Measurements from ENCODE around the gene TMEM61.
"Not testable (repeated sequence)": the region's sequence is repeated elsewhere in the genome, so short reads cannot be mapped to it uniquely, and the experiment has no call there.

TMEM61 gene

DNA sequence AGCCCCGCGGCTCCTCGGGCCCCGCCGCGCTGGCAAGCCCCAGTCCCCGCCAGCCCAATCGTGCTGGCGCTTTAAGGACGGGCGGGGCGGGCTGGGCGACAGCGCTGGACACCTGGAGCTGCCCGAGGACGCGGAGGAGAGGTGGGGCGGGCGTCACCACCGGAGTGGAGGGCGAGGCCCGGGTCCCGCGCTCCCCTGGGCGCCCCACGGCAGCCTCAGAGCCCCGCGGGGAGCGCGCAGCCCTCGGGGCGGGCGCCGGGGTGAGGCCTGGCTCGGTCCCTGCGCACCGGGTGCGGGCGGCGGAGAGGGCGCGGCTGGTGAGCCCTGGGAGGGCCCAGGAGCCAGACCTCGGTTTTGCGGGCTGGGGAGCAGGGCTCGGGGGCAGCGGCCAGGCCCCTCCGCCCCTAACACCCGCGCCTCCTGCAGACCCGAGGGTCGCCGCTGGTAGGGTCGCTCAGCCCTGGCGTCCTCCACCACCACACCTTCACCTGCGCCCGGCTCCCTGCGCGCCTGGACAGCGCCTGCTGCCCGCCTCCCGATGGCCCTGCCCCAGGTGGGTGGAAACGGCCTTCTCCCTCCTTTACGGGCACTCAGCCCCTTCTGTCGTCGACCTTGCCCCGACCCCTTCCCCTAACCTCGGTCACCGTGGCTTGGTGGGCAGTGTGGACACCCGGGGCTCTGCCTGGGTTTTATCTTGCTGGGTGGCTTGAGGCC is at the start of gene TMEM61:
TSS of gene TMEM61 (plus strand) at position 101 of the 714 bp plus-strand sequence. CDS start at position 539, 438 bp downstream.
- H3K27me3 ChIP-seq (ENCODE audit: control insufficient read depth, insufficient read depth, low read length), result peaks cover 51% of the 10 kb centered on the region
- peak within 1 kb of the TSS; percentile 29 for H3K9ac ChIP-seq (ENCODE audit: low read length)
- no peaks in the 10 kb centered on the region for H3K9me3 ChIP-seq (ENCODE audit: control insufficient read depth, insufficient read depth, low read depth, low read length)
- H3K27ac ChIP-seq (ENCODE audit: low read depth, low read length), result no peak within 1 kb of the TSS
- H3K4me3 ChIP-seq (ENCODE audit: low read depth, low read length), result peak within 1 kb of the TSS; percentile 56
- H3K4me1 ChIP-seq (ENCODE audit: control insufficient read depth, insufficient read depth, low read length), result peaks cover 28% of the 10 kb centered on the region
- no peaks in the 10 kb centered on the region for H3K36me3 ChIP-seq (ENCODE audit: control insufficient read depth, insufficient read depth, low read length)

DNA sequence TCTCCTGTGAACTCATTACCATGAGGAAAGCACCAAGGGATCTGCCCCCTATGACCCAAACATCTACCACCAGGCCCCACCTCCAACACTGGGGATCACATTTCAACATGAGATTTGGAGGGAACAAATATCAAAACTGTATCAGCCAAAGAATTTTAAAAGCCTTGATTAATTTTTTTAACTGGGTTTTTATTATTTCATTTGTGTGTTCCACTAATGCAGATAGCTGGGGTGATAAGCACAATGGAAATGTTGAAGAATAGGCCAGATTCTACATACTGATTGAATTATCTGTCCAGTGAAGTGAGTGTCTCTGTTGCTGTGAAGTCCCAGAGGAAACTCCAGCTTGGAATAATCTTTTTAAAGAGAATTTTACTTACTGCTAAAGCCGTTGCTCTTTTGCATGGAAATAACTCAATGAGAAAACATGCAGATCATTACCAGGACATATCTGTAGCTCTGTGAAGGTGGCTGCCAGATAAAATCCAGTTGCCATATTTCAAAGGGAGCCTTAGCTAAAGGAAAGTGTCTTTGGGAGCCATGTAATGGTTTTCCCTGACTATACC is 49.1 kb upstream of the TMEM61 start:
- Histone ChIP-seq H3K9me3 (ENCODE audit: control insufficient read depth, insufficient read depth, low read depth, low read length) (peaks cover 31% of the 10 kb centered on the region), H3K27ac (ENCODE audit: low read depth, low read length) (no peak overlapping the region), H3K36me3 (ENCODE audit: control insufficient read depth, insufficient read depth, low read length) (no peaks in the 10 kb centered on the region), H3K4me3 (ENCODE audit: low read depth, low read length) (no peak overlapping the region), H3K4me1 (ENCODE audit: control insufficient read depth, insufficient read depth, low read length) (no peaks in the 10 kb centered on the region), H3K9ac (ENCODE audit: low read length) (no peak overlapping the region), H3K27me3 (ENCODE audit: control insufficient read depth, insufficient read depth, low read length) (no peaks in the 10 kb centered on the region)

DNA sequence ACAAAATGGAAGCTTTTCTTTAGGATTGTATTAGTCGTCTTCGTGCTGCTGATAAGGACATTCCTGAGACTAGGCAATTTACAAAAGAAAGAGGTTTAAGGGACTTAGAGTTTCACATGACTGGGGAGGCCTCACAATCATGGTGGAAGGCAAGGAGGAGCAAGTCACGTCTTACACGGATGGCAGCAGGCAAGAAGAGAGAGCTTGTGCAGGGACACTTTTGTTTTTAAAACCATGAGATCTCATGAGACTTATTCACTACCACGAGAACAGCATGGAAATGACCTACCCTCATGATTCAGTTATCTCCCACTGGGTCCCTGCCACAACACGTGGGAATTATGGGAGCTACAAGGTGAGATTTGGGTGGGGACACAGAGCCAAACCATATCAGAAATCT is 46.3 kb upstream of the TMEM61 start:
- H3K4me1 ChIP-seq (ENCODE audit: control insufficient read depth, insufficient read depth, low read length), result peaks cover 11% of the 10 kb centered on the region; the same call in 1 of the 2 replicates
- not testable (repeated sequence) for H3K4me3 ChIP-seq (ENCODE audit: low read depth, low read length)

DNA sequence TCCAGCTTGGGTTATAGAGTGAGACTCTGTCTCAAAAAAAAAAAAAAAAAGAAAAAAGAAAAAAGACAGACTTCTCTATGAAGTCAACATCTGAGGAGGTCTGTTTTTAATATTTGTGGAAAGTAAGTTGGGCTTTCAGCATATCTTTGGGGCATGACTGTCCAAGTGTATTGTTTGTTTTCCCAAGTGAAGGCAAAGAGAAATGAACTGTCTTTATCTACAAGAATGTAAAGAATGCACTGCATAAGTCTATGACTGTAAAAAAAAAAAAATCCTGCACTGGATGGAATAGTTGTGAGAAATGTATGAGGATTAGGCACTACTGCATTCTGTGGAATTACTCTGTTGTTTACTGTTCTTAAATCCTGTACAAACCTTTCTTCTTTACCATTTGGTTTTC is 45.6 kb upstream of the TMEM61 start:
- Histone ChIP-seq H3K9me3 (ENCODE audit: control insufficient read depth, insufficient read depth, low read depth, low read length) (peaks cover 31% of the 10 kb centered on the region), H3K9ac (ENCODE audit: low read length) (no peak overlapping the region), H3K4me3 (ENCODE audit: low read depth, low read length) (no peak overlapping the region), H3K4me1 (ENCODE audit: control insufficient read depth, insufficient read depth, low read length) (peaks cover 11% of the 10 kb centered on the region; the same call in 1 of the 2 replicates), H3K36me3 (ENCODE audit: control insufficient read depth, insufficient read depth, low read length) (no peaks in the 10 kb centered on the region), H3K27ac (ENCODE audit: low read depth, low read length) (no peak overlapping the region), H3K27me3 (ENCODE audit: control insufficient read depth, insufficient read depth, low read length) (no peaks in the 10 kb centered on the region)

More for the DNA sequence above, 46.3 kb upstream of the TMEM61 start:
- peaks cover 31% of the 10 kb centered on the region for H3K9me3 ChIP-seq (ENCODE audit: control insufficient read depth, insufficient read depth, low read depth, low read length)
- not testable (repeated sequence) for H3K27me3 ChIP-seq (ENCODE audit: control insufficient read depth, insufficient read depth, low read length); H3K36me3 ChIP-seq (ENCODE audit: control insufficient read depth, insufficient read depth, low read length); H3K27ac ChIP-seq (ENCODE audit: low read depth, low read length); H3K9ac ChIP-seq (ENCODE audit: low read length)

DNA sequence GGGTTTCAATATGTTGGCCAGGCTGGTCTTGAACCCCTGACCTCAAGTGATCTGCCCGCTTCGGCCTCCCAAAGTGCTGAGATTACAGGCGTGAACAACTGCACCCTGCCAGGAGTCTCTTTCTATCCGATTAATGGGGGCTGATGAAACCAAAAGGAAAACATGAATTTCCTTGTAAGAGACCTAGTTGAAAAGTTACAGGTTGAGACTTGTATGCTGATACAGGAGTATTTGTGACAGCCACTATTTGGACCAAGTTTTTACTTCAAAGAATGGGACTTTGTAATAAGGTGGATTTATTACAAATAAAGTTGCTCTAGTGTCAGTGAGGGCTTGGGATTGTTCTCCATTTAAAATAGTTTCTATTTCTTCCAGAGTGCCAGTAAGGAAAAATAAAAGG is 43.6 kb upstream of the TMEM61 start:
- no peaks in the 10 kb centered on the region for H3K36me3 ChIP-seq (ENCODE audit: control insufficient read depth, insufficient read depth, low read length)
- no peak overlapping the region for H3K27ac ChIP-seq (ENCODE audit: low read depth, low read length)
- peaks cover 11% of the 10 kb centered on the region; the same call in 1 of the 2 replicates for H3K4me1 ChIP-seq (ENCODE audit: control insufficient read depth, insufficient read depth, low read length)
- no peaks in the 10 kb centered on the region for H3K27me3 ChIP-seq (ENCODE audit: control insufficient read depth, insufficient read depth, low read length)
- peaks cover 23% of the 10 kb centered on the region for H3K9me3 ChIP-seq (ENCODE audit: control insufficient read depth, insufficient read depth, low read depth, low read length)
- H3K9ac ChIP-seq (ENCODE audit: low read length), result no peak overlapping the region
- H3K4me3 ChIP-seq (ENCODE audit: low read depth, low read length), result no peak overlapping the region

DNA sequence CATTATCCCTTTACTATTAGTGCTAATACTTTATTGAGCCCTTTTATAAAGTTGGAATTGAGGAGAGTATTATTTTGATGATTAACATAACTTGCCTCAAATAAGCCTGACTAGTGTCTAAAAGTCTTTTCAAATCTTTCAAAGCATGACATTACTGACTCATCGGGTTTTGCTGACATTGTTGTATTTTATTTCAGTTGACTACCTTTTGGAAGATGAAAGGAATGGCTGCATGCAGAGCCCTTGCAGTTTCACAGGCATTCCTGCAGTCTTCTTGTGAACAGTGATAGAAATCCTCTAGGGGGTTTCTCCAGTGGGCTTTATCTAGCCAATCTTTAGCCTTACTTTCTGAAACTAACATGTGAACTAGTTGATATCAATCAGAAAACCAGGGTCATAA is 43.0 kb upstream of the TMEM61 start:
- H3K9me3 ChIP-seq (ENCODE audit: control insufficient read depth, insufficient read depth, low read depth, low read length), result peaks cover 22% of the 10 kb centered on the region
- H3K27me3 ChIP-seq (ENCODE audit: control insufficient read depth, insufficient read depth, low read length), result no peaks in the 10 kb centered on the region
- H3K4me3 ChIP-seq (ENCODE audit: low read depth, low read length), result no peak overlapping the region
- H3K9ac ChIP-seq (ENCODE audit: low read length), result no peak overlapping the region
- H3K27ac ChIP-seq (ENCODE audit: low read depth, low read length), result no peak overlapping the region
- no peaks in the 10 kb centered on the region for H3K36me3 ChIP-seq (ENCODE audit: control insufficient read depth, insufficient read depth, low read length)
- peaks cover 11% of the 10 kb centered on the region; the same call in 1 of the 2 replicates for H3K4me1 ChIP-seq (ENCODE audit: control insufficient read depth, insufficient read depth, low read length)

DNA sequence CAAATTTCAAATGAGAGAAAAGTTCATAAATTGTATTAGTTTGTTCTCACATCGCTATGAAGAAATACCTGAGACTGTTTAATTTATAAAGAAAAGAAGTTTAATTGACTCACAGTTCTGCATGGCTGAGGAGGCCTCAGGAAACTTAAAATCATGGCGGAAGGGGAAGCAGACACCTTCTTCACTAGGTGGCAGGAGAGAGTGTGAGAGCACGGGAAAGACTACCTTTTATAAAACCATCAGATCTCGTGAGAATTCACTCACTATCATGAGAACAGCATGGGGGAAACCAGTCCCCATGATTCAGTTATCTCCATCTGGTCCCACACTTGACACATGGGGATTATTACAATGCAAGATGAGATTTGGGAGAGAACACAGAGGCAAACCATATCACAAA is 41.5 kb upstream of the TMEM61 start:
- not testable (repeated sequence) for H3K27me3 ChIP-seq (ENCODE audit: control insufficient read depth, insufficient read depth, low read length); H3K36me3 ChIP-seq (ENCODE audit: control insufficient read depth, insufficient read depth, low read length); H3K4me3 ChIP-seq (ENCODE audit: low read depth, low read length); H3K27ac ChIP-seq (ENCODE audit: low read depth, low read length); H3K9ac ChIP-seq (ENCODE audit: low read length)
- Histone ChIP-seq H3K4me1 (ENCODE audit: control insufficient read depth, insufficient read depth, low read length) (peaks cover 11% of the 10 kb centered on the region; the same call in 1 of the 2 replicates), H3K9me3 (ENCODE audit: control insufficient read depth, insufficient read depth, low read depth, low read length) (peaks cover 18% of the 10 kb centered on the region)

DNA sequence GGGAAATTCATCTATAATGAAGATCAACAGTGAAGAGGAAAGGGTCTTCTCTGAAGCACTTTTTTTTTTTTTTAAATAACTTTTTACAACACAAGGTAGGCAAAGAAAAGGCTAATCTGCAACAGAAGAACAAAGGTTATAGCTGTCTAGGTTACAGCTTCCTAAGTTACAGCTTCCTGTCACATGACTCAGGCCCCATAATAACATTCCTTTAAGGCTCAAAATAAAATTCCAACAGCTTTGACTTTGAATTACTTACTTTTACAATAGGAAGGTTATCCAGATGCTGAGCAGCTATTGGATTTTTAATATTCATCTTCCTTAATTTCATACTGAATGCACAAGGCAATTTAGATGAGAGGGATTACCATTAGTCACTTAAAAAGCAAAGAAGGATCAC is 40.4 kb upstream of the TMEM61 start:
- no peak overlapping the region for H3K4me3 ChIP-seq (ENCODE audit: low read depth, low read length)
- H3K27ac ChIP-seq (ENCODE audit: low read depth, low read length), result no peak overlapping the region
- peaks cover 11% of the 10 kb centered on the region; the same call in 1 of the 2 replicates for H3K4me1 ChIP-seq (ENCODE audit: control insufficient read depth, insufficient read depth, low read length)
- no peaks in the 10 kb centered on the region for H3K36me3 ChIP-seq (ENCODE audit: control insufficient read depth, insufficient read depth, low read length)
- no peaks in the 10 kb centered on the region for H3K27me3 ChIP-seq (ENCODE audit: control insufficient read depth, insufficient read depth, low read length)
- H3K9me3 ChIP-seq (ENCODE audit: control insufficient read depth, insufficient read depth, low read depth, low read length), result peaks cover 13% of the 10 kb centered on the region
- no peak overlapping the region for H3K9ac ChIP-seq (ENCODE audit: low read length)

DNA sequence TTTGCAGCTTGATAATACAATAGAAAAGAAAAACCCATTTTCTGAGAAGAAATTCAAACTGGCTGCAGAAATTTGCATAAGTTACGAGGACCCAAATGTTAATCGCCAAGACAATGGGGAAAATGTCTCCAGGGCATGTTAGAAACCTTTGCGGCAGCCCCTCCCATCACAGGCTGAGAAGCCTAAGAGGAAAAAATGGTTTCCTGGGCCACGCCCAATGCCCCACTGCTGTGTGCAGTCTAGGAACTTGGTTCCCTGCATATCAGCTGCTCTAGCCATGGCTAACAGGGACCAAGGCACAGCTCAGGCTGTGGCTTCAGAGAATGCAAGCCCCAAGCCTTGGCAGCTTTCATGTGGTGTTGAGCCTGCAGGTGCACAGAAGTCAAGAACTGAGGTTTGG is 37.5 kb upstream of the TMEM61 start:
- peaks cover 4% of the 10 kb centered on the region; the same call in 1 of the 2 replicates for H3K4me1 ChIP-seq (ENCODE audit: control insufficient read depth, insufficient read depth, low read length)
- H3K27ac ChIP-seq (ENCODE audit: low read depth, low read length), result no peak overlapping the region
- H3K27me3 ChIP-seq (ENCODE audit: control insufficient read depth, insufficient read depth, low read length), result no peaks in the 10 kb centered on the region
- H3K4me3 ChIP-seq (ENCODE audit: low read depth, low read length), result no peak overlapping the region
- H3K9ac ChIP-seq (ENCODE audit: low read length), result no peak overlapping the region
- H3K9me3 ChIP-seq (ENCODE audit: control insufficient read depth, insufficient read depth, low read depth, low read length), result peaks cover 13% of the 10 kb centered on the region
- H3K36me3 ChIP-seq (ENCODE audit: control insufficient read depth, insufficient read depth, low read length), result no peaks in the 10 kb centered on the region

DNA sequence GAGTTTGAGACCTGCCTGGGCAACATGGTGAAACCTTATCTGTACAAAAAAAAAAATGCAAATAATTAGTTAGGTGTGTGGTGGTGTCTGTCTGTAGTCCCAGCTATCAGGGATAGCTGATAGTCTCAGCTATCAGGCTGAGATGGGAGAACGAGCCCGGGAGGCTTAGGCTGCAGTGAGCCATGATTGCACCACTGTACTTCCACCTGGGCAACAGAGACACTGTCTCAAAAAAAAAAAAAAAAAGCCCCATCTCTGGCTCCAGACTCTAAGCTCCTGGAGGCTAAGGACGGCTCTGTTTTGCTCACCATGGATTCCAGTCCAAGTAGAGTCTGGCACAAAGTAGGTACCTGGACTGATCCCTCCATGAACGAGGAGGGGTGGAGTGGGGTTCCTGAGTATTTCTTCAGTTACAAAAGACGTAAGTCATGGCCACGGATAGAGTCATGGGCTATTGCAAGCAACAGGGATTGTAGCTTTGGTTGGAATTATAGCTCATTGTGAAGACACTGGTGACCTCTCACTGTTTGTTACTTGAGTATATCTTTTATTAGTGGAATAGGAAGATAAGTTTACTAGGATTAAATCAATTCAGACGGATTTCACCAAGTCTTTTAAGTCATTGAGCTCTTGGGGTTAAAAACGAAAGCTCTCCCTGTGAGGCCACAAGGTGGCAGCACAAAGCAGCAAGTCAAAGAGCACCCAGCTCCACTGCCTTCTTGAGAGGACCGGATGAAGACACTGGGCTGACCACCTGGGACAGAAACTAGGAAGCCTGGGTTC is 35.6 kb upstream of the TMEM61 start:
- Histone ChIP-seq H3K4me3 (ENCODE audit: low read depth, low read length) (no peak overlapping the region), H3K9ac (ENCODE audit: low read length) (no peak overlapping the region)

More for the DNA sequence above, 35.6 kb upstream of the TMEM61 start:
- Histone ChIP-seq H3K27me3 (ENCODE audit: control insufficient read depth, insufficient read depth, low read length) (no peaks in the 10 kb centered on the region), H3K36me3 (ENCODE audit: control insufficient read depth, insufficient read depth, low read length) (no peaks in the 10 kb centered on the region), H3K27ac (ENCODE audit: low read depth, low read length) (no peak overlapping the region), H3K4me1 (ENCODE audit: control insufficient read depth, insufficient read depth, low read length) (no peaks in the 10 kb centered on the region; the same call in 1 of the 2 replicates), H3K9me3 (ENCODE audit: control insufficient read depth, insufficient read depth, low read depth, low read length) (peaks cover 13% of the 10 kb centered on the region)
